HepG2 (cell line): ENCODE data around the gene JPH4. TPM values are rescaled to one million over a fixed set of nuclear protein-coding genes. Genes with fewer than 3 reads are reported as not detected.

Experiments
- FIP1L1 ChIP-seq: fragments of 200-400 bp; formaldehyde crosslinking; IDR thresholded peaks from 2 replicates; pipeline ENCODE4 v1.6.1; 2018; ENCODE audit warnings: low read depth, mild to moderate bottlenecking, low read length, moderate library complexity, borderline replicate concordance; ENCODE audit not compliant: insufficient read depth
- HNRNPLL ChIP-seq: fragments of 200-400 bp; formaldehyde crosslinking; IDR thresholded peaks from 2 replicates; pipeline ENCODE4 v1.6.1; 2017; ENCODE audit warnings: mild to moderate bottlenecking, low read depth, low read length; ENCODE audit not compliant: poor library complexity, severe bottlenecking
- KLF6 ChIP-seq: IDR thresholded peaks from 2 replicates; pipeline ENCODE4 v1.8.0; 2016; ENCODE audit warnings: missing biosample characterization, missing genetic modification reagents
- MIER2 ChIP-seq: IDR thresholded peaks from 2 replicates; pipeline ENCODE4 v1.6.1; 2016; ENCODE audit warnings: missing biosample characterization, missing genetic modification reagents
- NFYC ChIP-seq: IDR thresholded peaks from 2 replicates; pipeline ENCODE4 v1.6.1; 2016; ENCODE audit warnings: missing genetic modification reagents, missing compliant biosample characterization
- PPARG ChIP-seq: conservative IDR thresholded peaks from 2 replicates; pipeline ENCODE4 v1.6.1; 2016; ENCODE audit warnings: missing biosample characterization, missing genetic modification reagents
- RBM39 ChIP-seq: fragments of 200-400 bp; formaldehyde crosslinking; IDR thresholded peaks from one replicate; pipeline ENCODE4 v1.6.1; 2018; ENCODE audit warnings: antibody characterized with exemption, mild to moderate bottlenecking, low read depth, low read length; ENCODE audit not compliant: poor library complexity, severe bottlenecking
- SMAD3 ChIP-seq: sonication (generic); formaldehyde crosslinking; IDR thresholded peaks from 2 replicates; pipeline ENCODE4 v1.4.0; 2020; ENCODE audit warnings: missing genetic modification reagents
- SRF ChIP-seq: IDR thresholded peaks from 2 replicates; pipeline ENCODE4 v1.6.1; 2011; ENCODE audit warnings: mild to moderate bottlenecking, low read depth, low read length, moderate library complexity
- SYNCRIP ChIP-seq: fragments of 200-400 bp; formaldehyde crosslinking; IDR thresholded peaks from 2 replicates; pipeline ENCODE4 v1.6.1; 2018; ENCODE audit warnings: mild to moderate bottlenecking, low read depth, low read length; ENCODE audit not compliant: insufficient read depth
- WIZ ChIP-seq: sonication (generic); formaldehyde crosslinking; IDR thresholded peaks from 2 replicates; pipeline ENCODE4 v1.5.1; 2020; ENCODE audit warnings: mild to moderate bottlenecking, missing genetic modification reagents
- YEATS2 ChIP-seq: sonication (generic); formaldehyde crosslinking; IDR thresholded peaks from 2 replicates; pipeline ENCODE4 v1.4.0; 2020; ENCODE audit warnings: missing genetic modification reagents, borderline replicate concordance
- ZFP90 ChIP-seq: sonication (generic); formaldehyde crosslinking; IDR thresholded peaks from 2 replicates; pipeline ENCODE4 v1.8.0; 2022; ENCODE audit warnings: missing genetic modification reagents, mild to moderate bottlenecking, inconsistent platforms, borderline replicate concordance
- ZNF7 ChIP-seq: IDR thresholded peaks from 2 replicates; pipeline ENCODE4 v1.6.1; 2016; ENCODE audit warnings: missing biosample characterization, missing genetic modification reagents
- ZNF766 ChIP-seq: sonication (generic); formaldehyde crosslinking; IDR thresholded peaks from 2 replicates; pipeline ENCODE4 v1.5.0; 2020; ENCODE audit warnings: missing genetic modification reagents, borderline replicate concordance
- ZNF891 ChIP-seq: sonication (generic); formaldehyde crosslinking; IDR thresholded peaks from 2 replicates; pipeline ENCODE4 v1.5.0; 2020; ENCODE audit warnings: mild to moderate bottlenecking, missing genetic modification reagents
- ZSCAN9 ChIP-seq: IDR thresholded peaks from 2 replicates; pipeline ENCODE4 v1.6.1; 2016; ENCODE audit warnings: borderline replicate concordance
- polyA plus RNA-seq, 8 experiments: library from polyadenylated mRNA; depleted of rRNA in 3 of 8; stranded (reverse) in 7 of 8; unstranded in 1 of 8; fragments of >200 nt; fragmentation: Illumina TruSeq in 4 of 8; extraction: Trizol in 4 of 8; gene quantifications; 2 replicates each; pipeline versions ENCODE4 v1.2.1 to v1.2.3, GENCODE V29; 2011 to 2016; ENCODE audit warnings: low read depth in 4 of 8, missing spikeins in 1 of 8, mixed read lengths in 1 of 8; ENCODE audit not compliant: insufficient read depth in 1 of 8
- total RNA-seq, 5 experiments: library from RNA; depleted of rRNA; stranded (reverse); fragments of >200 nt; fragmentation: Illumina TruSeq; extraction: Trizol; gene quantifications; 2 replicates each; pipeline ENCODE4 v1.2.3, GENCODE V29; 2016; ENCODE audit warnings: low read depth in 1 of 5
- TF ChIP-seq, protein P1 (sequence below): sonication (generic); formaldehyde crosslinking; IDR thresholded peaks from 2 replicates; pipeline ENCODE4 v1.4.0; 2020; ENCODE audit warnings: missing genetic modification reagents, borderline replicate concordance
- TF ChIP-seq, protein P2 (sequence below): sonication (generic); formaldehyde crosslinking; IDR thresholded peaks from 2 replicates; pipeline ENCODE4 v1.5.0; 2020; ENCODE audit warnings: mild to moderate bottlenecking, missing genetic modification reagents, moderate library complexity
- TF ChIP-seq, protein P3 (sequence below): sonication (generic); formaldehyde crosslinking; IDR thresholded peaks from 2 replicates; pipeline ENCODE4 v1.5.0; 2020; ENCODE audit warnings: mild to moderate bottlenecking, missing genetic modification reagents

JPH4 gene
- total and polyA plus RNA-seq, 2 of the 13 experiments (the other 11 are each of a cell fraction or from before 2014, with no cell fraction given) = 0.08 to 0.22 TPM

DNA sequence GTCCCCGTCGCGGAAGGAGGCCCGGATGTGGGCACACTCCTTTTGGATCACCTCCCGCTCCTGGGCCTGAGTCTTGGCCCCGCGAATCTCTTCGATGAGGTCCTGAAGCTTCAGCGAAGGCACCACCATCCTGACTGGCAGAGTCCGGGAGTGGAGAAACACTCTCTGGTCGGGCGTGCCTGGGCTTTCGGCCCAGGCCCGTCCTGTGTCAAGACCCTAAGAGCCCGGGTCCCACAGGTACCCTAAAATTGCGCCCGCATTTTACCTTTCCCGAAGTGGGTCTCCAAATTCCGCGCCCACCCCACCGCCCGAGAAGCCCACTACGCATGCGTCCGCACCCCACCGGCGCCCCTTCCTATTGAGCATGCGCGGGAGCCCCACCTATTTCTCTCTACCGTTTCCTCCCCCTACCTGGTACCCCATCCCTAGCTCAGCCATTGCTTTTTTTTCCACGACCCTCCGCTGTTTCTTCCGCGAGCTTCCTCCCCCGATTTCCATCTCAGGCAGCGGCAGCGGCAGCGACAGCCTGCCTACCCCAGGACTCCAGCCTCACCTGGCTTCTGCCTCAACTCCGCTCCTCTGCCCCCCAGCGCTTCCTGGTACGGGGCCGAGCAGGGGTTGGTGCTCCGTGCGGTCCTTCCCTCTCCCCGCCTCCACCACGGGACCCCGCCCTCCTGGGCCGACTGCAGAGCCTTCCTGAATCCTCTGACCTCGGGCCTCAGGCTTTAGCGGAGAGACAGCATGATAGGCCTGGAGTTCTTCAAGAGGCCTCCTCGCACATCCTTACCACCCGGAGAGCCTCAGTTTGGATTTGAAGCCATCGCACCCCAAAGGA lies 11.2 kb downstream of the JPH4 start, which contains the start of gene AP1G2 (continued):
- TF ChIP-seq, protein P1, sequence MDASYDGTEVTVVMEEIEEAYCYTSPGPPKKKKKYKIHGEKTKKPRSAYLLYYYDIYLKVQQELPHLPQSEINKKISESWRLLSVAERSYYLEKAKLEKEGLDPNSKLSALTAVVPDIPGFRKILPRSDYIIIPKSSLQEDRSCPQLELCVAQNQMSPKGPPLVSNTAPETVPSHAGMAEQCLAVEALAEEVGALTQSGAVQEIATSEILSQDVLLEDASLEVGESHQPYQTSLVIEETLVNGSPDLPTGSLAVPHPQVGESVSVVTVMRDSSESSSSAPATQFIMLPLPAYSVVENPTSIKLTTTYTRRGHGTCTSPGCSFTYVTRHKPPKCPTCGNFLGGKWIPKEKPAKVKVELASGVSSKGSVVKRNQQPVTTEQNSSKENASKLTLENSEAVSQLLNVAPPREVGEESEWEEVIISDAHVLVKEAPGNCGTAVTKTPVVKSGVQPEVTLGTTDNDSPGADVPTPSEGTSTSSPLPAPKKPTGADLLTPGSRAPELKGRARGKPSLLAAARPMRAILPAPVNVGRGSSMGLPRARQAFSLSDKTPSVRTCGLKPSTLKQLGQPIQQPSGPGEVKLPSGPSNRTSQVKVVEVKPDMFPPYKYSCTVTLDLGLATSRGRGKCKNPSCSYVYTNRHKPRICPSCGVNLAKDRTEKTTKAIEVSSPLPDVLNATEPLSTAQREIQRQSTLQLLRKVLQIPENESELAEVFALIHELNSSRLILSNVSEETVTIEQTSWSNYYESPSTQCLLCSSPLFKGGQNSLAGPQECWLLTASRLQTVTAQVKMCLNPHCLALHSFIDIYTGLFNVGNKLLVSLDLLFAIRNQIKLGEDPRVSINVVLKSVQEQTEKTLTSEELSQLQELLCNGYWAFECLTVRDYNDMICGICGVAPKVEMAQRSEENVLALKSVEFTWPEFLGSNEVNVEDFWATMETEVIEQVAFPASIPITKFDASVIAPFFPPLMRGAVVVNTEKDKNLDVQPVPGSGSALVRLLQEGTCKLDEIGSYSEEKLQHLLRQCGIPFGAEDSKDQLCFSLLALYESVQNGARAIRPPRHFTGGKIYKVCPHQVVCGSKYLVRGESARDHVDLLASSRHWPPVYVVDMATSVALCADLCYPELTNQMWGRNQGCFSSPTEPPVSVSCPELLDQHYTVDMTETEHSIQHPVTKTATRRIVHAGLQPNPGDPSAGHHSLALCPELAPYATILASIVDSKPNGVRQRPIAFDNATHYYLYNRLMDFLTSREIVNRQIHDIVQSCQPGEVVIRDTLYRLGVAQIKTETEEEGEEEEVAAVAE = peak; percentile 91
- TF ChIP-seq PPARG (CRISPR knock-in tag) (peak; percentile 75), NFYC (CRISPR knock-in tag) (peak; percentile 65), ZNF766 (CRISPR knock-in tag) (peak; percentile 54; the same call in 1 of the 2 replicates), MIER2 (CRISPR knock-in tag) (peak; percentile 53; the same call in 1 of the 2 replicates), YEATS2 (CRISPR knock-in tag) (peak; percentile 96), WIZ (CRISPR knock-in tag) (no peak), ZSCAN9 (CRISPR knock-in tag) (peak; percentile 90), RBM39 (peak; percentile 98), FIP1L1 (peak; percentile 99; the same call in 1 of the 2 replicates), SRF (no peak), KLF6 (peak; percentile 98), ZNF891 (CRISPR knock-in tag) (peak; percentile 86), HNRNPLL (peak; percentile 86), SYNCRIP (no peak), ZFP90 (CRISPR knock-in tag) (peak; percentile 73), SMAD3 (peak; percentile 84; the same call in 1 of the 2 replicates), ZNF7 (no peak)
- TF ChIP-seq, protein P2, sequence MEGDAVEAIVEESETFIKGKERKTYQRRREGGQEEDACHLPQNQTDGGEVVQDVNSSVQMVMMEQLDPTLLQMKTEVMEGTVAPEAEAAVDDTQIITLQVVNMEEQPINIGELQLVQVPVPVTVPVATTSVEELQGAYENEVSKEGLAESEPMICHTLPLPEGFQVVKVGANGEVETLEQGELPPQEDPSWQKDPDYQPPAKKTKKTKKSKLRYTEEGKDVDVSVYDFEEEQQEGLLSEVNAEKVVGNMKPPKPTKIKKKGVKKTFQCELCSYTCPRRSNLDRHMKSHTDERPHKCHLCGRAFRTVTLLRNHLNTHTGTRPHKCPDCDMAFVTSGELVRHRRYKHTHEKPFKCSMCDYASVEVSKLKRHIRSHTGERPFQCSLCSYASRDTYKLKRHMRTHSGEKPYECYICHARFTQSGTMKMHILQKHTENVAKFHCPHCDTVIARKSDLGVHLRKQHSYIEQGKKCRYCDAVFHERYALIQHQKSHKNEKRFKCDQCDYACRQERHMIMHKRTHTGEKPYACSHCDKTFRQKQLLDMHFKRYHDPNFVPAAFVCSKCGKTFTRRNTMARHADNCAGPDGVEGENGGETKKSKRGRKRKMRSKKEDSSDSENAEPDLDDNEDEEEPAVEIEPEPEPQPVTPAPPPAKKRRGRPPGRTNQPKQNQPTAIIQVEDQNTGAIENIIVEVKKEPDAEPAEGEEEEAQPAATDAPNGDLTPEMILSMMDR (CRISPR knock-in tag) = peak; percentile 50
- TF ChIP-seq, protein P3, sequence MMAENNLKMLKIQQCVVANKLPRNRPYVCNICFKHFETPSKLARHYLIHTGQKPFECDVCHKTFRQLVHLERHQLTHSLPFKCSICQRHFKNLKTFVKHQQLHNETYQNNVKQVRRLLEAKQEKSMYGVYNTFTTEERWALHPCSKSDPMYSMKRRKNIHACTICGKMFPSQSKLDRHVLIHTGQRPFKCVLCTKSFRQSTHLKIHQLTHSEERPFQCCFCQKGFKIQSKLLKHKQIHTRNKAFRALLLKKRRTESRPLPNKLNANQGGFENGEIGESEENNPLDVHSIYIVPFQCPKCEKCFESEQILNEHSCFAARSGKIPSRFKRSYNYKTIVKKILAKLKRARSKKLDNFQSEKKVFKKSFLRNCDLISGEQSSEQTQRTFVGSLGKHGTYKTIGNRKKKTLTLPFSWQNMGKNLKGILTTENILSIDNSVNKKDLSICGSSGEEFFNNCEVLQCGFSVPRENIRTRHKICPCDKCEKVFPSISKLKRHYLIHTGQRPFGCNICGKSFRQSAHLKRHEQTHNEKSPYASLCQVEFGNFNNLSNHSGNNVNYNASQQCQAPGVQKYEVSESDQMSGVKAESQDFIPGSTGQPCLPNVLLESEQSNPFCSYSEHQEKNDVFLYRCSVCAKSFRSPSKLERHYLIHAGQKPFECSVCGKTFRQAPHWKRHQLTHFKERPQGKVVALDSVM (CRISPR knock-in tag) = peak; percentile 75
